ENCODE results near the gene ERC2. TPM values are rescaled to one million over a fixed set of nuclear protein-coding genes. Genes with fewer than 3 reads are reported as not detected.

The ERC2 gene
- polyA plus RNA-seq, 3 donors: not detected

GRCh38 chr3:56115698-56116097, 352.6 kb downstream of the ERC2 start:
- H3K4me1 Mint-ChIP-seq: peaks cover 3% of the 10 kb centered on the region
- Histone ChIP-seq H3K27me3 (ENCODE audit: control insufficient read depth in 2 of 2, insufficient read depth in 2 of 2, low read length in 2 of 2) (no peaks in the 10 kb centered on the region), H3K4me3 (replicated peaks in 1 of 3; ENCODE audit: low read depth in 2 of 3, low read length in 3 of 3) (no peak overlapping the region), H3K36me3 (replicated peaks in 1 of 2; ENCODE audit: control insufficient read depth in 1 of 2, insufficient read depth in 2 of 2, low read length in 2 of 2) (no peaks in the 10 kb centered on the region), H3K9me3 (replicated peaks in 1 of 2; ENCODE audit: control insufficient read depth in 1 of 2, insufficient read depth in 1 of 2, low read length in 2 of 2) (peaks cover 13 to 16% of the 10 kb centered on the region in 2 donors), H3K4me2 (replicated peaks; ENCODE audit: extremely low read depth, low read length, poor library complexity, severe bottlenecking) (no peak overlapping the region), H3K9ac (ENCODE audit: insufficient read depth, low read length, poor library complexity, severe bottlenecking) (no peak overlapping the region), H3K79me2 (ENCODE audit: insufficient read depth, low read length) (no peaks in the 10 kb centered on the region), H4K20me1 (ENCODE audit: insufficient read depth, low read length) (no peaks in the 10 kb centered on the region), H3K27ac (ENCODE audit: low read depth in 1 of 2, low read length in 2 of 2) (no peak overlapping the region), H3K4me1 (ENCODE audit: control insufficient read depth in 1 of 2, insufficient read depth in 2 of 2, low read length in 2 of 2) (no peaks in the 10 kb centered on the region), H2AFZ (ENCODE audit: insufficient read depth, low read depth, low read length, poor library complexity, severe bottlenecking) (no peak overlapping the region)
- H3K36me3 Mint-ChIP-seq: no peaks in the 10 kb centered on the region
- intact Hi-C loops (cut with micrococcal nuclease): no loop called here
- H3K27me3 Mint-ChIP-seq (ENCODE audit: low read depth in 3 of 3): peaks cover 0 to 6% (median 4%) of the 10 kb centered on the region in 3 donors
- no peak for DNase-seq
- H3K4me3 Mint-ChIP-seq: no peak overlapping the region
- no peak for TF ChIP-seq CTCF (IDR thresholded peaks at IDR 0.05)
- H3K9me3 Mint-ChIP-seq: peaks cover 2 to 18% (median 13%) of the 10 kb centered on the region in 7 donors
- 60% methylated on average over 1 of the region's 2 CpGs for WGBS (ENCODE audit: insufficient coverage)
- no peak overlapping the region for H3K27ac Mint-ChIP-seq

DNA sequence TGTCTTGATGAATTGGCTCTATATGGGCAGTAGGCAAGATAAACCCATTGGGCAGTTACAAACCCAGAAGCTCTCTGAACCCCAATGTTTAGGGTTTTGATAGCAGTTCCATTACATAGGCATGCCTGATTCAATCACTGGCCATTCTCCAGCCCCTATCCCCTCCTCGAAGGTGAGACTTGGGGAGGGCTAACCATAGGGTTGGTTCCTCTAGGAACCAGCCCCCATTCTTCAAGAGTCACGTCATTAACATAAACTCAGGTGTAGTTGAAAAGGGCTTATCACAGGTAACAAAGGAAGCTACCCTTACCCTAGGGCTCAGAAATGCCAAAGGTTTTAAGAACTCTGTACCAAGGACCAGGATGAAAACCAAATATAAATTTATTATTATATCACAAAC, 353.1 kb downstream of the ERC2 start:
- Histone ChIP-seq H2AFZ (ENCODE audit: insufficient read depth, low read depth, low read length, poor library complexity, severe bottlenecking) (no peak overlapping the region), H3K36me3 (replicated peaks in 1 of 2; ENCODE audit: control insufficient read depth in 1 of 2, insufficient read depth in 2 of 2, low read length in 2 of 2) (no peaks in the 10 kb centered on the region), H3K9ac (ENCODE audit: insufficient read depth, low read length, poor library complexity, severe bottlenecking) (no peak overlapping the region), H3K4me3 (replicated peaks in 1 of 3; ENCODE audit: low read depth in 2 of 3, low read length in 3 of 3) (no peak overlapping the region), H3K27me3 (ENCODE audit: control insufficient read depth in 2 of 2, insufficient read depth in 2 of 2, low read length in 2 of 2) (no peaks in the 10 kb centered on the region), H3K9me3 (replicated peaks in 1 of 2; ENCODE audit: control insufficient read depth in 1 of 2, insufficient read depth in 1 of 2, low read length in 2 of 2) (peaks cover 13 to 16% of the 10 kb centered on the region in 2 donors), H3K4me1 (ENCODE audit: control insufficient read depth in 1 of 2, insufficient read depth in 2 of 2, low read length in 2 of 2) (no peaks in the 10 kb centered on the region), H4K20me1 (ENCODE audit: insufficient read depth, low read length) (no peaks in the 10 kb centered on the region), H3K27ac (ENCODE audit: low read depth in 1 of 2, low read length in 2 of 2) (no peak overlapping the region), H3K4me2 (replicated peaks; ENCODE audit: extremely low read depth, low read length, poor library complexity, severe bottlenecking) (no peak overlapping the region), H3K79me2 (ENCODE audit: insufficient read depth, low read length) (no peaks in the 10 kb centered on the region)
- H3K36me3 Mint-ChIP-seq: no peaks in the 10 kb centered on the region
- DNase-seq: no peak
- peaks cover 0 to 6% (median 4%) of the 10 kb centered on the region in 3 donors for H3K27me3 Mint-ChIP-seq (ENCODE audit: low read depth in 3 of 3)
- TF ChIP-seq CTCF (IDR thresholded peaks at IDR 0.05): no peak
- H3K27ac Mint-ChIP-seq: no peak overlapping the region
- intact Hi-C loops (cut with micrococcal nuclease): no loop called here
- H3K4me1 Mint-ChIP-seq: peaks cover 1% of the 10 kb centered on the region
- H3K9me3 Mint-ChIP-seq: peaks cover 2 to 18% (median 13%) of the 10 kb centered on the region in 7 donors
- no peak overlapping the region for H3K4me3 Mint-ChIP-seq
- WGBS (ENCODE audit: insufficient coverage): no CpG with 5 or more reads among the region's 2 CpGs

All from CD14-positive monocyte (primary cell).